ENCODE measurements around the gene EMP1. TPM values are rescaled to one million over a fixed set of nuclear protein-coding genes. Genes with fewer than 3 reads are reported as not detected.

EMP1 gene
- total and polyA plus RNA-seq, 2 experiments from 2014 or later: 51.1 to 67.3 TPM

DNA sequence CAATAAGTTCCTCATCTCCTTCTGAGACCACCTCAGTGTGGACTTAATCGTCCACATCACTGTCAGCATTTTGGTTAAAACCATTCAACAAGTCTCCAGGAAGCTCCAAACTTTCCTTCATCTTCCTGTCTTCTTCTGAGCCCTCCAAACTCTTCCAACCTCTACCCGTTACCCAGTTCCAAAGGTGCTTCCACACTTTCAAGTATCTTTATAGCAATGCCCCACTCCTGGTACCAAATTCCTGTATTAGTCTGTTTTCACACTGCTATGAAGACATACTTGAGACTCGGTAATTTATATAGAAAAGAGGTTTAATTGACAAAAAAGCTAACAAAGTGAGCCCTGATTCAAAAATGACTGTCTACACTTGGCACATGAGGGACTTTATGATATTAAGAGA, 22.8 kb downstream of the EMP1 start:
- WGBS (ENCODE audit: low lambda C conversion rate, missing lambda C conversion rate): 88% methylated on average over 3 of the region's 3 CpGs
- Histone ChIP-seq H3K4me3 (no peak overlapping the region), H3K27me3 (no peaks in the 10 kb centered on the region), H4K20me1 (ENCODE audit: insufficient read depth, poor library complexity, severe bottlenecking) (no peaks in the 10 kb centered on the region), H3K4me1 (ENCODE audit: insufficient read depth) (no peaks in the 10 kb centered on the region), H3K4me2 (no peak overlapping the region), H3K36me3 (replicated peaks; ENCODE audit: insufficient read depth, low read depth) (no peaks in the 10 kb centered on the region), H3K9me3 (ENCODE audit: low read depth) (no peaks in the 10 kb centered on the region), H3K9me2 (replicated peaks; ENCODE audit: insufficient read depth) (no peaks in the 10 kb centered on the region), H2AFZ (no peak overlapping the region), H3K27ac (no peak overlapping the region), H3K79me2 (no peaks in the 10 kb centered on the region)
- no peak for DNase-seq (ENCODE audit: low spot score)
- TF ChIP-seq, protein P1, sequence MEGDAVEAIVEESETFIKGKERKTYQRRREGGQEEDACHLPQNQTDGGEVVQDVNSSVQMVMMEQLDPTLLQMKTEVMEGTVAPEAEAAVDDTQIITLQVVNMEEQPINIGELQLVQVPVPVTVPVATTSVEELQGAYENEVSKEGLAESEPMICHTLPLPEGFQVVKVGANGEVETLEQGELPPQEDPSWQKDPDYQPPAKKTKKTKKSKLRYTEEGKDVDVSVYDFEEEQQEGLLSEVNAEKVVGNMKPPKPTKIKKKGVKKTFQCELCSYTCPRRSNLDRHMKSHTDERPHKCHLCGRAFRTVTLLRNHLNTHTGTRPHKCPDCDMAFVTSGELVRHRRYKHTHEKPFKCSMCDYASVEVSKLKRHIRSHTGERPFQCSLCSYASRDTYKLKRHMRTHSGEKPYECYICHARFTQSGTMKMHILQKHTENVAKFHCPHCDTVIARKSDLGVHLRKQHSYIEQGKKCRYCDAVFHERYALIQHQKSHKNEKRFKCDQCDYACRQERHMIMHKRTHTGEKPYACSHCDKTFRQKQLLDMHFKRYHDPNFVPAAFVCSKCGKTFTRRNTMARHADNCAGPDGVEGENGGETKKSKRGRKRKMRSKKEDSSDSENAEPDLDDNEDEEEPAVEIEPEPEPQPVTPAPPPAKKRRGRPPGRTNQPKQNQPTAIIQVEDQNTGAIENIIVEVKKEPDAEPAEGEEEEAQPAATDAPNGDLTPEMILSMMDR (IDR thresholded peaks at IDR 0.05; ENCODE audit: poor library complexity): no peak
- TF ChIP-seq EZH2 (IDR thresholded peaks at IDR 0.05; ENCODE audit: borderline replicate concordance) (no peak), EZH2phosphoT487 (IDR thresholded peaks at IDR 0.05; ENCODE audit: low read depth, severe bottlenecking, unreplicated experiment) (no peak)

DNA sequence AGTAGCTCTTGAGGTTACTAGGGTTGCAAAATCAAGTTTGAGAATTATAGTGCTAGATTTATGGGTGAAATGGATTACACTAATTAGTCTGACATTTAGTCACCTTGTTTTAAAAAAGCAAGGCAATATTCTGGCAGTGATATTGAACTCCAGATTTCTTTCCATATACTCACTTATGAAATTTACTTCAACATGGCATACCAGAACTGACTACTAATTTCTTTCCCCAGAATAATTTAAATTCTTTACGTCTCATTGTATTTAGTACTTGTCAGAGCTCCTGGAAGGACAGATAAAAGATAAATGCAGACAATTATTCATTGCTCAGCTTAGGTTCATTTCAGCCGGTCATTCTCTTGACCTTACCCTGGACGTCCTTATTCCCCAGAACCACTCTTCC, 24.3 kb downstream of the EMP1 start:
- no peak for DNase-seq (ENCODE audit: low spot score)
- Histone ChIP-seq H3K4me3 (no peak overlapping the region), H4K20me1 (ENCODE audit: insufficient read depth, poor library complexity, severe bottlenecking) (no peaks in the 10 kb centered on the region), H3K9me2 (replicated peaks; ENCODE audit: insufficient read depth) (no peaks in the 10 kb centered on the region), H3K36me3 (replicated peaks; ENCODE audit: insufficient read depth, low read depth) (no peaks in the 10 kb centered on the region), H3K9me3 (ENCODE audit: low read depth) (no peaks in the 10 kb centered on the region), H3K4me2 (no peak overlapping the region), H3K79me2 (no peaks in the 10 kb centered on the region), H3K4me1 (ENCODE audit: insufficient read depth) (no peaks in the 10 kb centered on the region), H3K27me3 (no peaks in the 10 kb centered on the region), H3K27ac (no peak overlapping the region), H2AFZ (no peak overlapping the region)
- WGBS (ENCODE audit: low lambda C conversion rate, missing lambda C conversion rate): 85% methylated on average over 3 of the region's 3 CpGs
- no peak for TF ChIP-seq EZH2 (IDR thresholded peaks at IDR 0.05; ENCODE audit: borderline replicate concordance)
- TF ChIP-seq EZH2phosphoT487 (IDR thresholded peaks at IDR 0.05; ENCODE audit: low read depth, severe bottlenecking, unreplicated experiment): no peak
- TF ChIP-seq, protein P1 (IDR thresholded peaks at IDR 0.05; ENCODE audit: poor library complexity): no peak

DNA sequence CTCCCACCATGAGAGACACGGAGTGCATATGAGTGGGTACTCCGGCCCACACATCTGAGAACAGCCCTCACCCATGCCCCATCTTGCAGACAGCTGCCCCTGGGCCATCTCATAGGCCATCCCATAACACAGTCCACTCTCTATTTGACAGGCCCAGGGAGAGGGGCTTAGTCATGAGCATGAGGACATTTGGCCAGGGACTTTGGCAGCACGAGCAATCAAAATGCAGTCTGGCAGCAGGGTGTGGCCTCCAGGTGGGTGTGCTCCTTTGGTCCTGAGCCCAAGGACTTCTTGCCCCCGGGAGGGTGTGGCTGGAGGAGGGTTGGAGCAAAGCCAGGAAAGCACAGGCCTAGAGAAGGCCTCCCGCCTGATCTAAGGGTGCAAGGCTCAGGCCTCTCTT, 25.6 kb downstream of the EMP1 start:
- TF ChIP-seq, protein P1 (IDR thresholded peaks at IDR 0.05; ENCODE audit: poor library complexity): no peak
- TF ChIP-seq EZH2 (IDR thresholded peaks at IDR 0.05; ENCODE audit: borderline replicate concordance) (no peak), EZH2phosphoT487 (IDR thresholded peaks at IDR 0.05; ENCODE audit: low read depth, severe bottlenecking, unreplicated experiment) (no peak)
- Histone ChIP-seq H3K79me2 (no peaks in the 10 kb centered on the region), H3K4me2 (no peak overlapping the region), H3K4me3 (no peak overlapping the region), H3K9me2 (replicated peaks; ENCODE audit: insufficient read depth) (no peaks in the 10 kb centered on the region), H3K4me1 (ENCODE audit: insufficient read depth) (no peaks in the 10 kb centered on the region), H3K36me3 (replicated peaks; ENCODE audit: insufficient read depth, low read depth) (no peaks in the 10 kb centered on the region), H3K9me3 (ENCODE audit: low read depth) (no peaks in the 10 kb centered on the region), H4K20me1 (ENCODE audit: insufficient read depth, poor library complexity, severe bottlenecking) (no peaks in the 10 kb centered on the region), H2AFZ (no peak overlapping the region), H3K27ac (no peak overlapping the region), H3K27me3 (no peaks in the 10 kb centered on the region)
- 84% methylated on average over 5 of the region's 5 CpGs for WGBS (ENCODE audit: low lambda C conversion rate, missing lambda C conversion rate)
- peak; percentile 34 for DNase-seq (ENCODE audit: low spot score)
